Measurements from ENCODE around the gene HCFC1.

- TF ChIP-seq FIP1L1 (IDR thresholded peaks at IDR 0.05; ENCODE audit: low read depth, low read length, poor library complexity, severe bottlenecking) = no peak
- no peak for TF ChIP-seq PHB (CRISPR knock-in tag; IDR thresholded peaks at IDR 0.05)
These were observed 13.0 kb downstream of the HCFC1 start for GRCh38 chrX:153958605-153959004.
